Measurements from ENCODE around the gene NSMCE1.

- TF ChIP-seq POLR2A (IDR thresholded peaks at IDR 0.05) (no peak), CTCF (IDR thresholded peaks at IDR 0.05) (no peak)
Observed at GRCh38 chr16:27223226-27223610, 45.4 kb downstream of the NSMCE1 start.

All from testis (tissue), 2 donors.